Activated gamma-delta T cell (primary cell): Measurements from ENCODE around the gene DBET.
"Not testable (repeated sequence)": the region's sequence is repeated elsewhere in the genome, so short reads cannot be mapped to it uniquely, and the experiment has no call there.

Experiments used
- DNase-seq: peaks from one replicate; lab custom pipeline; 2025; lab: John Stamatoyannopoulos, UW

DBET gene

GRCh38 chr4:190049378-190050239 is 14.7 kb upstream of the DBET start:
- DNase-seq, result not testable (repeated sequence)

- DNase-seq, result not testable (repeated sequence)
Observed at GRCh38 chr4:190058997-190059396, 5.3 kb upstream of the DBET start.

DNA sequence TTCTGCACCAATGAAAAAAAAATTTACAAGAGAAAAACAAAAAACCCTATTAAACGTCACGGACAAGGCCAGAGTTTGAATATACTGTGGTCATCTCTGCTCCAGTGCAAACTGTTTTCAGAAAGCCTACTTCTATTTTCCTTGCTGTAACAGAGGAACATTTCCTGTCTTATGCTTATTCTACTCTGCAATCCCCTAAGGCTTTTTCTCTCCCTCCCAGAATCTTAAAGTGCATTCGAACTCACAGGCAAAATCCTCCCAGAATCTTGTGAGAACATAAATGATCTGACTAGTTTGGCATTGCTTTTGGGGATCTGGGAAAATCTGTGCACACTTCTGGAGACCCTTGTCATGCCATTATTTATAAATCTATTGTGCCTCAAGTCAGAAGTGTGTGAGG is 503 bp downstream of the DBET start:
- DNase-seq, result not testable (repeated sequence)

GRCh38 chr4:190068351-190068750 is 4.0 kb downstream of the DBET start:
- DNase-seq, result not testable (repeated sequence)

GRCh38 chr4:190093052-190093451 is 28.8 kb downstream of the DBET start:
- DNase-seq, result not testable (repeated sequence)

DNA sequence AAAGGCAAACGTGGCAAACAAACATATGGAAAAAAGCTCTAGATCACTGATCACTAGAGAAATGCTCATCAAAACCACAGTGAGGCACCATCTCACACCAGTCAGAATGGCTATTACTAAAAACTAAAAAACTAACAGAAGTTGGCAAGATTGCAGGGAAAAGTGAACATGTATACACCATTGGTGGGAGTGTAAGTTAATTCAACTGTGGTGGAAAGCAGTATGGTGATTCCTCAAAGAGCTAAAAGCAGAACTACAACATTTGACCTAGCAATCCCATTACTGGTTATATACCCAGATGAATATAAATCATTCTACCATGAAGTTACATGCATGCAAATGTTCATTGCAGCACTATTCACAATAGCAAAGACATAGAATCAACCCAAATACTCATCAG is 29.7 kb downstream of the DBET start:
- not testable (repeated sequence) for DNase-seq

DNA sequence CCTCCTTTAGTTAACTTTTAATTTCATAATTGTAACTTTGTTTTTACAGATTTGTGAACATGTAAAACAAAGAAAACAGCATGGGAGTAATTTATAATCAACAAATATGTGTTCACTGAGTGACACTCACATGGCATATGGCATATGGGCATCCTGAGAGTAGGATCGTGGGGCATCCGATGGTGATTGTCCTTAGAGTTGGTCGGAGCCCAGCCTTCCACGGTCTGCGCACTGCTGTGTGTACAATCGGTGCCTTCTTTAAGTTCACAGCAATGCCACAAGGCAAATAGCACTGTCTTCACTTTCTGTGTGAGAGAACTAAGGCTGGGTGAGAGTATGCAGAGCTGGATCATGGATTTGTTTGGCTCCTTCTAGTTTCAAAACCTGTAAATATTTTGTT is 31.0 kb downstream of the DBET start:
- DNase-seq, result not testable (repeated sequence)

DNA sequence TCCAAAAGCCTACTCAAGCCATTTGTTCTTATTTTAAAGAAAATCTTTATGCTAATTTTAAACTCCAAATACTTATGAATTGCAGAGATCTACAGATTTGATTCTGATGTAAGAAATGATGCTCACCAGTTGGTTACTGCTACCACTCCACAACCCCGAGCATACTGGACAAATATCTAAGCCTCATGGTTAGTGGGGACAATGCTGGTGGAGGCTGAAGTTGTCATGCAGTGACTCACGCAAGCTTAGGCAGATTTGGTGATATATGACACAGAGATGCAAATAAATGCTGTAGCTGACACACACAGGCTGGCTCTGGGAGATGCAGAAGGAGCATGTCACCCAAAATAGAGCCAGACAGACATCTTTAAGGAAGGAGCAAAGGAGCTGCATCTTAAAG is 35.3 kb downstream of the DBET start:
- DNase-seq, result not testable (repeated sequence)

DNA sequence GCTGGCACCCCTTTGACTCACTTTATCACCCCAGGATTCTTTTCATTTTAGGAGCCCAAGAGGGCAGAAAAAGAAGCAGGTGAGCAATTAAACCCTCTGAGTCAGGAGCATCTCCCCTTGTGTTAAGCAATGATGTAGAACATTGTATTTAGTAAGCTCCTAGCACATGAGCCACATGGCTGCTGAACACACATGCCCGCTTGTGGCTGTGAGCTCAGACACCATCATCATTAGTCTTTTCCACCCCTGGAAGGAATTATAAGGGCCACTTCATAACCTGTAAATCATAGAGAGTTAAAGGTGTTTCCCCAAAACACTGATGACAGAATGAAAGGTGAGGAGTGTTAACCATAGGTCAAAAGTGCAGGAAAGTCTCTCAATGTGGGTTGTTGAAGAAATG is 37.2 kb downstream of the DBET start:
- not testable (repeated sequence) for DNase-seq

DNA sequence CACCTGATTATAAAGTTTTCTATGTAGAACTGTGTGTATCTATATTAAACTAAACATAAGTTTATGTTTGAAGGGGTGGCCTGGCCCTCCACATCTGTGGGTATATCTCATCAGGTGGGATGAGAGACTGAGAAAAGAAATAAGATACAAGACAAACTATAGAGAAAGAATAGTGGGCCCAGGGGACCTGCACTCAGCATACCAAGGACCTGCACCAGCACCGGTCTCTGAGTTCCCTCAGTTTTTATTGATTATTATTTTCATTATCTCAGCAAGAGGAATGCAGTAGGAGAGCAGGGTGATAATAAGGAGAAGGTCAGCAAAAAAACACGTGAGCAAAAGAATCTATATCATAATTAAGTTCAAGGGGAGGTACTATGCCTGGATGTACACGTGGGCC is 41.9 kb downstream of the DBET start:
- not testable (repeated sequence) for DNase-seq

- DNase-seq, result not testable (repeated sequence)
Observed at GRCh38 chr4:190106611-190107480, 42.5 kb downstream of the DBET start.

DNA sequence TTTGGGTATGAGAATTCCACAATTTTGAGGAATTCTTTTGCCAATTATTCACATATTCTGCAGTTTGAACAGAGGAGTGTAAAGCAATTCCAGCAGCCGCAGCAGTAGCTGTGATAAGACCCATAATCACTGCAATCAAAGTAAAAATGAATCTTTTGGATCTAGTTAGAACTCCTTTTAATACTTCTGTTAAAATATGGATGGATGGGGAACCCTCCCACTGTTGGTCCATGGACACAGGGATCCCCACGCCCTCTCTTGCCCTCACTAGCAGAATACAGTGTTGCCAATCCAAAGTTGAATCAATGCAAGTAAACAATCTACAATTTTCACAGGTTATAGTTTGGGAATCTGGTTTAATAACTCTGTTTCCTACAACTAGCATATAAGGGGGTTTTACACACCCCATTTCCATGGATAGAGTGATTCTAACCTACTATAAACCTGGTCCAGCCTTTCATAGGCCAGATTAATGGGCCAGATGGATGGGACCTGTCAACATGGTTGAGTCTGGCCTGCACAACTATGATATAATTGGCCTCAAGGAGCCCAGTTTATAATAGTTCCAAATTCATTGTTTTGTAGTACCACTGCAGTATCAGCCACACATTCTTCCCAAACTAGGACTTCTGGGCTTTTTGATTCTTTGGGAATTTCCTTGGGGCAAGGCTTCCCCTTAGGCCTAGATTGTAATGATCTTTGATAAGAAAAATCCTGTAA is 43.6 kb downstream of the DBET start:
- not testable (repeated sequence) for DNase-seq

DNA sequence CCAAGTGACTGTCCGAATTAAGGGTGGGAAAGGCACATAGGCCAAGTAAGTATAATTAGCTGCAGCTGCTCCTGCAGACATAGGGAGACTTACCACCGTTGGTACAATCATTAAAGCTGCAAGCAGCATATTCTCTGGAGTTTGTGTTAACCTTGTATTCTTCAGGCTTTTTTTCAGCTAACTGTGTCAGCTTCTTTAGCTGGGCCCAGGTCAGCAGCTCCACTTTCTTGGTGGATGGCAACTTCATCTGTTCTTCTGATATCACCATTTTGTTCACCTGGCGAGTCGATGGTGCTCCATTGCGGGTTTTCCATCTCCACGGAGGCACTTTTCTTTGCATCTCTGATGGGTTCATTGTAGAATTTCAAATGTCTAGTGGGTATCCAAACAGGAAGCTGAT is 44.5 kb downstream of the DBET start:
- DNase-seq, result not testable (repeated sequence)

GRCh38 chr4:190109390-190110011 is 45.2 kb downstream of the DBET start:
- not testable (repeated sequence) for DNase-seq

- not testable (repeated sequence) for DNase-seq
Observed at GRCh38 chr4:190110033-190110432, 45.7 kb downstream of the DBET start.

DNA sequence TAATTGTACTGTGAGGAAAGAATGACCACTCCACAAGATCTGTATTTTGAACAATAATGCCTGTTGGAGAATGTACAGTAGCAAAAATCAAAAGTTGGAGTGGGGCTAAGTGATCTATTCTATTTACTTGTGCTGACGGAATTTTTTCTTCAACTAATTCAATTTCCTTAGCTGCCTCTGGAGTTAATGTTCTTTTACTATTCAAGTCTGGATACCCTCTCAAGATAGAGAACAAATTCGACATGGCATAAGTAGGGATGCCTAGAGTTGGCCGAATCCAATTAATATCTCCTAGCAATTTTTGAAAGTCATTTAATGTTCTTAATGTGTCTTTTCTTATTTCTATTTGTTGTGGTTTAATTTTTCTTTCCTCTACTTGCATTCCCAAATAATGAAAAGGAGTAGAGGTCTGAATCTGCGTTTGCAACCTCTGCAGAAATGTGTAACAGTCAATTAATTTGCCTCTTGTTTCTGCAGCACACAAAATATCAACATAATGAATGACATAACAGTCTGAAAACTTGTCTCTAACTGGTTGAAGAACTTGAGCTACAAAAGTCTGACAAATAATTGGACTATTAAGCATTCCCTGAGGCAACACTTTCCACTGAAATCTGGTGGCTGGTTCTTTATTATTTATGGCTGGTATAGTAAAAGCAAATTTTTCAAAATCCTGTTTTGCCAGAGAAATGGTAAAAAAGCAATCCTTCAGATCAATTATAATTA is 46.4 kb downstream of the DBET start:
- DNase-seq, result not testable (repeated sequence)

DNA sequence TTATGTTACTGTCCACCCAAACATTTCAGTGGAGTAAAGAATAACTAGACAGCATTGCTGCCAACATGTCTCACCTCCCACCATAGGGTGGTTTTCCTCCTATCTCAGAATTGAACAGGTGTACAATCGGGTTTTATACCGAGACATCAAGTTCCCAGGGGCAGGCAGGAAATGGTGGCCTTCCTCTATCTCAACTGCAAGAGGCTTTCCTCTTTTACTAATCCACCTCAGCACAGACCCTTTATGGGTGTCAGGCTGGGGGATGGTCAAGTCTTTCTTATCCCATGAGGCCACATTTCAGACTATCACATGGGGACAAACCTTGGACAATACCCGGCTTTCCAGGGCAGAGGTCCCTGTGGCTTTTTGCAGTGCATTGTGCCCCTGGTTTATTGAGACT is 48.6 kb downstream of the DBET start:
- not testable (repeated sequence) for DNase-seq

GRCh38 chr4:190114991-190115390 is 50.7 kb downstream of the DBET start:
- DNase-seq, result not testable (repeated sequence)
